H9 (cell line): ENCODE data around the gene SMYD2. TPM values are rescaled to one million over a fixed set of nuclear protein-coding genes. Genes with fewer than 3 reads are reported as not detected.

Experiments used
- DNase-seq: peaks from one replicate; pipeline ENCODE4 v3.0.0-alpha.2; 2017
- H2AFZ ChIP-seq: one replicate; pipeline ENCODE4 v1.6.1; 2013; ENCODE audit warnings: mild to moderate bottlenecking, low read length, control low read depth, moderate library complexity
- H2AK5ac ChIP-seq: 2 replicates; pipeline ENCODE4 v1.6.1; 2013; ENCODE audit warnings: low read length, control low read depth, mixed read lengths; ENCODE audit not compliant: insufficient read length
- H2BK120ac ChIP-seq: one replicate; pipeline ENCODE4 v1.6.1; 2013; ENCODE audit warnings: low read depth, mild to moderate bottlenecking, low read length, control low read depth, inconsistent platforms; ENCODE audit not compliant: poor library complexity, severe bottlenecking
- H2BK12ac ChIP-seq: 2 replicates; pipeline ENCODE4 v1.6.1; 2013; ENCODE audit warnings: low read length, control low read depth, mixed read lengths, low read depth; ENCODE audit not compliant: insufficient read length
- H2BK15ac ChIP-seq: 2 replicates; pipeline ENCODE4 v1.6.1; 2013; ENCODE audit warnings: low read depth, low read length, control low read depth
- H2BK20ac ChIP-seq: one replicate; pipeline ENCODE4 v1.6.1; 2013; ENCODE audit warnings: low read depth, mild to moderate bottlenecking, low read length, control low read depth, inconsistent platforms; ENCODE audit not compliant: poor library complexity, severe bottlenecking
- H2BK5ac ChIP-seq: 2 replicates; pipeline ENCODE4 v1.6.1; 2013; ENCODE audit warnings: low read length, control low read depth, mixed read lengths; ENCODE audit not compliant: insufficient read length
- H3K14ac ChIP-seq: 2 replicates; pipeline ENCODE4 v1.6.1; 2013; ENCODE audit warnings: low read length, control low read depth; ENCODE audit not compliant: insufficient read depth
- H3K18ac ChIP-seq: 2 replicates; pipeline ENCODE4 v1.6.1; 2013; ENCODE audit warnings: low read depth, mild to moderate bottlenecking, mixed read lengths, low read length, control low read depth; ENCODE audit not compliant: insufficient read length
- H3K23ac ChIP-seq: 2 replicates; pipeline ENCODE4 v1.6.1; 2013; ENCODE audit warnings: low read length, control low read depth, mixed read lengths, low read depth; ENCODE audit not compliant: insufficient read length
- H3K23me2 ChIP-seq: 2 replicates; pipeline ENCODE4 v1.6.1; 2013; ENCODE audit warnings: low read depth, mild to moderate bottlenecking, mixed read lengths, low read length, control low read depth; ENCODE audit not compliant: insufficient read length, poor library complexity, severe bottlenecking
- H3K27ac ChIP-seq: 2 replicates; pipeline ENCODE4 v1.5.1; 2013; ENCODE audit warnings: low read length, control low read depth, mixed read lengths, low read depth; ENCODE audit not compliant: insufficient read length
- H3K27me3 ChIP-seq: 2 replicates; pipeline ENCODE4 v1.6.1; 2013; ENCODE audit warnings: low read length, control low read depth, inconsistent platforms; ENCODE audit not compliant: insufficient read depth
- H3K4ac ChIP-seq: 2 replicates; pipeline ENCODE4 v1.6.1; 2013; ENCODE audit warnings: low read depth, mild to moderate bottlenecking, control low read depth, inconsistent platforms, low read length, moderate library complexity
- H3K4me1 ChIP-seq: 2 replicates; pipeline ENCODE4 v1.6.1; 2013; ENCODE audit warnings: low read length, control low read depth, inconsistent platforms; ENCODE audit not compliant: insufficient read depth
- H3K4me2 ChIP-seq: 2 replicates; pipeline ENCODE4 v1.6.1; 2013; ENCODE audit warnings: low read length, control low read depth, mixed read lengths; ENCODE audit not compliant: insufficient read length, insufficient read depth
- H3K56ac ChIP-seq: 2 replicates; pipeline ENCODE4 v1.6.1; 2013; ENCODE audit warnings: low read depth, mild to moderate bottlenecking, mixed read lengths, low read length, control low read depth; ENCODE audit not compliant: insufficient read length
- H3K79me1 ChIP-seq: 2 replicates; pipeline ENCODE4 v1.6.1; 2013; ENCODE audit warnings: low read depth, mild to moderate bottlenecking, moderate library complexity, low read length, control low read depth, inconsistent platforms; ENCODE audit not compliant: insufficient read depth, poor library complexity, severe bottlenecking
- H3K79me2 ChIP-seq: 2 replicates; pipeline ENCODE4 v1.6.1; 2013; ENCODE audit warnings: low read length, control low read depth, inconsistent platforms; ENCODE audit not compliant: insufficient read depth
- H3K9ac ChIP-seq: 2 replicates; pipeline ENCODE4 v1.6.1; 2013; ENCODE audit warnings: low read length, control low read depth, mixed read lengths; ENCODE audit not compliant: insufficient read length; ENCODE audit errors: extremely low read depth
- H3K9me3 ChIP-seq: one replicate; pipeline ENCODE4 v1.6.1; 2013; ENCODE audit warnings: low read depth, low read length, inconsistent platforms; ENCODE audit not compliant: control insufficient read depth
- H3T11ph ChIP-seq: one replicate; pipeline ENCODE4 v1.6.1; 2013; ENCODE audit warnings: mild to moderate bottlenecking, low read length, control low read depth, inconsistent platforms
- H4K20me1 ChIP-seq: one replicate; pipeline ENCODE4 v1.6.1; 2013; ENCODE audit not compliant: control insufficient read depth, insufficient read length, insufficient read depth
- H4K5ac ChIP-seq: 2 replicates; pipeline ENCODE4 v1.6.1; 2013; ENCODE audit warnings: low read depth, mild to moderate bottlenecking, mixed read lengths, low read length, control low read depth; ENCODE audit not compliant: insufficient read length
- H4K8ac ChIP-seq: replicated peaks from 2 replicates; pipeline ENCODE4 v1.6.1; 2013; ENCODE audit warnings: low read length, control low read depth, mixed read lengths, low read depth; ENCODE audit not compliant: insufficient read length
- H4K91ac ChIP-seq: 2 replicates; pipeline ENCODE4 v1.6.1; 2013; ENCODE audit warnings: low read depth, mild to moderate bottlenecking, moderate library complexity, mixed read lengths, low read length, control low read depth; ENCODE audit not compliant: insufficient read length
- H3K27ac Mint-ChIP-seq, 3 experiments: 2 replicates in 2 of 3; 3 replicates in 1 of 3; pipeline ENCODE4 v1.8.0; 2020 to 2021; ENCODE audit warnings: mixed read lengths in 3 of 3, mild to moderate bottlenecking in 1 of 3, moderate library complexity in 1 of 3
- H3K27me3 Mint-ChIP-seq: 2 replicates; pipeline ENCODE4 v1.8.0; 2021; ENCODE audit warnings: low read depth, mild to moderate bottlenecking, moderate library complexity, mixed read lengths
- H3K36me3 Mint-ChIP-seq, 3 experiments: 2 replicates in 2 of 3; 3 replicates in 1 of 3; pipeline ENCODE4 v1.8.0; 2020 to 2021; ENCODE audit warnings: low read depth in 3 of 3, mixed read lengths in 3 of 3; ENCODE audit not compliant: insufficient read depth in 1 of 3
- H3K4me1 Mint-ChIP-seq, 2 experiments: 2 replicates each; pipeline ENCODE4 v1.8.0; 2020; ENCODE audit warnings: mixed read lengths in 2 of 2
- H3K4me3 Mint-ChIP-seq, 2 experiments: 2 replicates in 1 of 2; 3 replicates in 1 of 2; pipeline ENCODE4 v1.8.0; 2020 to 2021; ENCODE audit warnings: mild to moderate bottlenecking in 2 of 2, mixed read lengths in 2 of 2, moderate library complexity in 1 of 2
- H3K9me3 Mint-ChIP-seq, 2 experiments: 2 replicates in 1 of 2; 3 replicates in 1 of 2; pipeline ENCODE4 v1.8.0; 2020; ENCODE audit warnings: mild to moderate bottlenecking in 2 of 2, mixed read lengths in 2 of 2, moderate library complexity in 1 of 2
- CTCF ChIP-seq: fragments of 200-600 bp; sonication (generic); conservative IDR thresholded peaks from 3 replicates; pipeline ENCODE4 v1.8.0; 2021; ENCODE audit warnings: antibody characterized with exemption, mild to moderate bottlenecking
- WGBS: extraction: QIAGEN DNeasy Blood & Tissue Kit; methylation state at CpG from one replicate; pipeline ENCODE4 v1.1.7; 2013; ENCODE audit warnings: missing lambda C conversion rate, low lambda C conversion rate, mixed read lengths; ENCODE audit not compliant: insufficient read length; ENCODE audit errors: extremely low coverage; 5-methylcytosine and 5-hydroxymethylcytosine counted together
- total RNA-seq: library from RNA; stranded (reverse); gene quantifications from 2 replicates; pipeline ENCODE4 v1.2.1, GENCODE V29; 2021

Gene SMYD2
- total RNA-seq, 1 experiment from 2014 or later, result 10.9 TPM

GRCh38 chr1:214318356-214318755 is 37.4 kb downstream of the SMYD2 start:
- no peak for DNase-seq
- no CpG with 5 or more reads among the region's 6 CpGs for WGBS
- peaks cover 27% of the 10 kb centered on the region for H3K27me3 ChIP-seq
- no peak overlapping the region for H2AK5ac ChIP-seq
- H2BK5ac ChIP-seq, result no peak overlapping the region
- no peak overlapping the region for H3K9ac ChIP-seq
- no peak overlapping the region for H3K56ac ChIP-seq
- Mint-ChIP-seq H3K4me1 (peaks cover 54 to 58% of the 10 kb centered on the region in 2 experiments), H3K27ac (peak overlapping the region in 1 of 3 experiments; percentile 60; a peak in 2 of 7 replicates), H3K36me3 (peaks cover 0 to 3% (median 0%) of the 10 kb centered on the region in 3 experiments; a peak in 3 of 7 replicates), H3K27me3 (peaks cover 65% of the 10 kb centered on the region), H3K9me3 (no peaks in the 10 kb centered on the region; a peak in 1 of 5 replicates), H3K4me3 (peak overlapping the region in 1 of 2 experiments; percentile 47; a peak in 3 of 5 replicates)
- H3T11ph ChIP-seq, result no peak overlapping the region
- H4K20me1 ChIP-seq, result no peaks in the 10 kb centered on the region
- no peaks in the 10 kb centered on the region for H3K79me2 ChIP-seq
- no peak overlapping the region for H4K91ac ChIP-seq
- no peak overlapping the region for H3K18ac ChIP-seq
- no peaks in the 10 kb centered on the region for H3K23me2 ChIP-seq
- no peak overlapping the region for H2BK20ac ChIP-seq
- peak overlapping the region; percentile 18 for H3K4me2 ChIP-seq
- no peak overlapping the region for H4K8ac ChIP-seq
- no peak overlapping the region for H2BK15ac ChIP-seq
- no peaks in the 10 kb centered on the region for H3K79me1 ChIP-seq
- H3K27ac ChIP-seq, result no peak overlapping the region
- H3K14ac ChIP-seq, result no peak overlapping the region
- no peaks in the 10 kb centered on the region for H3K9me3 ChIP-seq
- no peak overlapping the region for H2BK120ac ChIP-seq
- H3K23ac ChIP-seq, result no peak overlapping the region
- H2BK12ac ChIP-seq, result no peak overlapping the region
- no peak for TF ChIP-seq CTCF
- H3K4ac ChIP-seq, result no peak overlapping the region
- no peak overlapping the region for H2AFZ ChIP-seq
- H4K5ac ChIP-seq, result no peak overlapping the region
- H3K4me1 ChIP-seq, result peaks cover 11% of the 10 kb centered on the region; the same call in 1 of the 2 replicates
